Ammon's horn (tissue), 1 donor: Measurements from ENCODE around the gene JAG1.

Source experiments
- DNase-seq: peaks from one replicate; pipeline ENCODE4 v3.0.0-alpha.2; 2016; ENCODE audit warnings: low spot score

The JAG1 gene

DNA sequence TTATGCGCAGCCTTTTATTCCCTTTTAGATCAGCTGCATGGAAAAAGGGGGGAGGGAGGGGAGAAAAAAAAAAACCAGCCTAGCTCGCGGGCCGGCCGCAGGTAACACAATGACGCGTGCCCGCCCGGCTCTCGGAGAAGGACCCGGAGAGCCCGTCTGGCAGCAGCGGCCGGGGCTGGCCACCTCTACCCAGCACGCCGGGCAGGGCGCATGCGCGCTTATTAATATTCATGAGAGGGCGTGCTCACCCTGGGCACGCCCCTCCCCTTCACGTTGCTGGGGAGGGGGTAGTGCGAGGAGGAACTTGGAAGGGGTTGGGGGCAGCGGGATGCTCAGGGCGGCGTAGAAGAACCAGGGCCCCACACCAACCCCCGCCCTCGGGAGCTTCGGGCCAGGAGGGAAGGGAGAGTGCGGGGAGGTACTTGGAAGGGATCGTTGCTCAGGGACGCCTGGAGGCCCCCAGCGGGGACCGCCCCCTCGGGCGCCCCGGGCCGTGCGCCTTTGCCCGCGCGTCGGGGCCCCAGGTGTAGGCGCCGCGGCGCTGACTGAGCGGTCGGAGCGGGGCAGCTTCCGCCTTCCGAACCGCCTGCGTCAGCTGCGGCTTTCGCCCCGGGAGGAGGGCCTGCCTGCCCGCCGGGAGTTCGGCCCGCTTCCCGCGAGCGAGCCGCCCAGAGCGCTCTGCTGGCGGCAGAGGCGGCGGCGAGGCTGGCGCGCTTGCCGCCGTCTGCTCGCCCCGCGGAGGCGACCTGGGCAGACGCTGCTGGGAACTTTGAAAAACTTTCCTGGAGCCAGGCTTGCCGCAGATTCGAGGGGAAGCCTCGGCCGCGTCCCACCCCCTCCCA, at the start of gene JAG1:
Gene JAG1 (minus strand): TSS at position 158 of the 842 bp plus-strand sequence. CDS start 469 bp downstream, outside the sequence.
- peak; percentile 96 for DNase-seq

DNA sequence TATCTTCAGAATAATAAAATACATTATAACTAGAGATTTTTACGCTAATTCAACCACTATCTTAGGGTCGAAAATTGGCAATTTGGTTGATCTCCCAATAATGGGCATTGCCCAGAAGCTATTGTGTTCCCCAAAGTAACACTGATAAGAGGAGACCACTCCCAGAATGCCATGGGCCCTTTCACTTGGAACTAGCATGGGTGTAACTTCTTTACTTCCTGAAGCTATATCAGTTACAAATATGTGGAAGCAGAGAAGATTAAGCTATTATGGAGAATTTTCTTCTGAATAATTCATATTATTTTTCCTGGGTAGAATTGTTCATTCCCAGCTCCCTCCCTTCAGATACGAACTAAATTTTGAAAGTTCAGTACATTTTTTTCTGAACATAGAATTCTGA, 48.2 kb upstream of the JAG1 start:
- DNase-seq = no peak

DNA sequence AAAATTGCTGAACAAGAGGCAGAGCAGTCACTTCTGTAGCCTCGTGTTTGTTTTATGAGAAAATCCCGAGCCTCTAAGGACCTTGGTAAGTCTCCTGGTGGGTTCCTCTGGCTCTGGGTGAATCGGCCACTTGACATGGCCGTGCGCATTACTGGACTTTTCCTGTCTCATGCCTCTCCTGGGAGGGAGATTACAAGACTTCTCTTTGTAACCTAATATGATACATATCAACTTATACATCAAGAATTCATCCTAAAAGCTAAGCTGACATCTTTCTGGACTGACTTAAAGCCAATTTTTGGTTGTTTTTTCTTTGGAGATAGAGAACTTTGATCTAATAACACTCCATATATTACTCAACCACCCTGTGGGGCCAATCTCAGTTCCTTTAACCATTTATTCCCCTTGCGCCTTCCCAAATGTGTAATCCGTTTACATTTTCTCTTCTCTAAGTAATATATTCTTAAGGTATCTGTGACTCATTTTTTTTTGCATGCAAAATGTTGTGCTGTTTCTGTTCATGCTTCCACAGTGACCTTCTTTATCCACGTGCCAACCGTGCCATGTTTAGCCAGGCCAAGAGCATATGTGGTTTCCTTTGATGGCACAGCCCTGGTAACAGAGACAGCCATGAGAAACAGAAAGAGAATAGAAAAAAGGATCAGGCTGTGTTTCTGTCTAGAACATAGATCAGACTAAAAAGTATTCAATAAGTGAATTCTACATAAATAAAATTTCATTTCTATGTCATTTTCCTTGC, 47.5 kb upstream of the JAG1 start:
- DNase-seq = no peak

DNA sequence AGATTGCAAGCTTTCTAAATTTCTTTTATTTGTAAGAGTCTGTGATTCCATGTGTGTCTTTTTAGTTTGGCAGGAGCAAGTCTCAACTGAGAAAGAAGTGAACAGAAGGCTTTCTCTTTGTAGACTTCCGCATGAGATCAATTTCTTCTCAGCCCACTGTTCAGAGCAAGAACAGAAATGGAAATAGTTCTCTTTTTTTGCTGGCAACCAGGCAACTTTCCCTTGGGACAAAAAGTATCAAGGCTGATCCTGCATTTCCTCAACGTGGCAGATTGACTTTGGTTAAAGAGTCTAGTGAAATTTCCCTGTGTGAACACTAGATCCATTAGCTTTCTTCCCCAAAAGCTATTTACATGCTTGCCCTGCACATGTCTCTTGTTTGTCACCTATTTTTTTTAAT, 46.8 kb upstream of the JAG1 start:
- DNase-seq = no peak

DNA sequence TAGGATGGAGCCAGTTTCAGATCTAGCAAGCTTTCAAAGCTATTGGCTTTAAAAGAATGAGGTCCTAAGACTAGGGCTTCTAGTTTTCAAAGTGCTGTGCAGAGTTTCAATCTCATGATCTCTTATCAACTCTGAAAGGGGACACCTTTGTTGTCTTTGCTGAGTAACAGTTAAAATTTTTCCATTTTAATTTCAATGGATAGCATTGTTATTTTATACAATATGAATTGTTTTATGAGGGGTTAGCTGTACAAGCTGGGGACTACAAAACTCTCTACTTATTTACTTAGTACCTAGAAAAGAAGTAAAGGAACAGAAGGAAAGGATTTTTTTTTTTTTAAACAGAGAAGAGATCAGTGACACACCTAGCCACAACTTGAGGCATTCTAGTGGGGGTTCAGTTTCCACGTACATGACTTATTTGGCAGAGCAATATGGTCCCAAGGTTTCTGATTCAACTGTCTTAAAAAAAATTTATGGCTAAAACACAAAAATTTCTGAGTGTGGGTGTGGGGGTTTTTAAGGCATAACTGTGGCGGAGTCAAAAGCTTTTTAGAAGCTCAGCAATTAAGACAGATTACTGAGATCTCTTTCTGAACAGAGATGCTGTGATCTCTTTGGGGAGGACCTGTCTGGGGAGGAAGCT, 46.1 kb upstream of the JAG1 start:
- DNase-seq = no peak

DNA sequence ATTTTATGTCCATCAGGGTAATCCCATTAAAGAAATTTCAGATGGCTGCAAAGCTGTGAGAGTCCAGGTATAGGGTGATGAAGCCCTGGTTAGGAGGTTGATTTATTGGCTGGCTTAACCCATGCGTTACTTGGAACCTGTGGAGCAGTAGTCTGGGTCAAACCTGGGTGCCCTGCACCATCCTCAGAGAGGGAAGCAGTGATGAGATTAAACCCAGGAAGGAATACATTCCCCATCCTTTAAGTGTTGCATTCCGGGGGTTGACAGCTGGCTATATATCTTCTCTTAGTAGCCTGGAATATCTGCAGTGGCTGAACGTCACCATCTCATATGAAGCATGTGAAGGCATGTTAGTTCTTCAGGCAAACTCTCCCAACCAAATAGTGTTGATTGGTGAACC, 44.9 kb upstream of the JAG1 start:
- DNase-seq = no peak

DNA sequence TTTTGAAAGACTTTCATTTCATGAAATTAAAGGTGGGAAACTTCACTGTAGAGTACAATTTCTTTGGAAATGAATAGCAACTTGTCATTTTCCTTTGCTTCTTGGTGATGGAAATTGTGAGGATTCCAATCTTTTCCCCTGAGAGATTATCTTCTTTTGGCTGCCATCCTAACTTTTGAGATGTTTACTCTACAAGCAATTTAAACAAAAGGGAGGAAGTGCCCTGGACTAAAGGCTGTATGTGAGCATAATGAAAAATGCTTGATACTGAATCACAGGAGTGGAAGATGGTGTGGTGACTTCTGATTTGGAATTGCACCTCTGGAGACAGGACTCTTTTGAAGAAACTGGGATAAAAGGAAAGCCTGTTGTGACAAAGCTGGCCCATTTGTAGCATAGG, 43.1 kb upstream of the JAG1 start:
- DNase-seq = no peak

DNA sequence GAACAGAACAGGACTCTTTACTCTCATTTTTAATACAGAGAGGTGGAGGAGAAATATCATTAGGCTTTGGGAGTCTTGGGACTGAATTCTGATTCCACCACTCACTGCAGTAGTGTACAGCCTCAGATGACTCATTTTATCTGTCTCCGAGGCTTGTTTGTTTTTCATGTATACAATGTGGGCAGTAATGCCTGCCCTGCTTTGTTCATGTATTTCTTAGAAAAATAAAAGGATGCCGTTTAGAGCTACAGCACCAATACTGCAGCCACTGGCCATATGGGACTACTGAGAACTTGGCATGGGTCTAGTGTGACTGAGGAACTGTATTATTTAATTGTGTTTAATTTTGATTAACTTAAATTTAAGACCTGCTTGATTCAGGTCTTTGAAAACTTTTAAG, 41.2 kb upstream of the JAG1 start:
- DNase-seq = no peak

DNA sequence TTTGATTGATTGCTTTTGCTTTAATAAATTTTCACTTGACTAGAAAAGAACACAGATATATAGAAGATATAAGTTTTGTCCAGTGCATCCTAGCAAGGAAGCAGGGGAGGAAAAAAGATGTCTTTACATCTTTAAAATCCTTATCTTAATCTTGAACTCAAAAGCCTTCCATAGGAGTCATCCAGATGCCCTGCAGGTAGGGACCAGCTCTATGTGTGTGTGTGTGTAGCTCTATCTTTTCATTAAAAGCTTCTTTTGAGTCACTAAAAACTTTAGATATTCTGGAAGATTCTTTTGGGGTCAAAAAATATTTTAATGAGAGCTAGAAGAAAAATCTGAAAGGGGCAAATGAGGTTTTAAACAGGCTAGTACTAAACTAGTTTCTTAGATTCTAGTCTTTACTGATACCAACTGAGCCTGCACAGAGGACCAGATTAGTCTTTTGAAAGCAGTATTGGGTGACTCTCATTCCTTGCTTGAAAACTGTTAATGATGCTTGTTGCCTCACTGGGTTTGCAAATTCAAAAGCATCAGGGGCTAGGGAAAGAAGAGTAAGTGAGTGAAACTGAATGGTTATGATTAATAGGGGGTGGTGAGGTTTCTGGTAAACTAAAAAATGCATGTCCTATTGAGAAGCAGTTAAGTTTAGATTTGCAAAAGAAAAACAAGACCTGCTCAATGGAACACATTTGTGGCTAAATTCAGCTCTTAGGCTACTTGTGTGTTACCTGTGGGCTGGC, 40.6 kb upstream of the JAG1 start:
- no peak for DNase-seq

DNA sequence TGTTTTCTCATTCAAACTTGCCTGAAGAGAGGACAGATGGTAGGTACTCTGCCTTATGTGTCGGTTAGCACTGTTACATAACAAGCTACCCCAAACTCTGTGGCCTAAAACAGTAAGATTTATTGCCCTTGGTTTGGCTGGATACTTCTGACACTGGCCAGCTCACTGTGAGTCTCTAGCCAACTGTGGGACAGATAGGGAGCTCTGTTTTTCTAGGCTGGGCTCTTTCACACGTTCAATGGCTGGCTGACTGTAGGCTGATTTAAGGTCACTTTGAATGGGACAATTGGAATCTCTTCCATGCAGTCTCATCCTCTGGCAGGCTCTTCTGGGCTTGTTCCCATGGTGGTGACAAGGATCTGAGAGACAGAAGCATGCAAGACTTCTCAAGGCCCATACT, 39.4 kb upstream of the JAG1 start:
- no peak for DNase-seq

DNA sequence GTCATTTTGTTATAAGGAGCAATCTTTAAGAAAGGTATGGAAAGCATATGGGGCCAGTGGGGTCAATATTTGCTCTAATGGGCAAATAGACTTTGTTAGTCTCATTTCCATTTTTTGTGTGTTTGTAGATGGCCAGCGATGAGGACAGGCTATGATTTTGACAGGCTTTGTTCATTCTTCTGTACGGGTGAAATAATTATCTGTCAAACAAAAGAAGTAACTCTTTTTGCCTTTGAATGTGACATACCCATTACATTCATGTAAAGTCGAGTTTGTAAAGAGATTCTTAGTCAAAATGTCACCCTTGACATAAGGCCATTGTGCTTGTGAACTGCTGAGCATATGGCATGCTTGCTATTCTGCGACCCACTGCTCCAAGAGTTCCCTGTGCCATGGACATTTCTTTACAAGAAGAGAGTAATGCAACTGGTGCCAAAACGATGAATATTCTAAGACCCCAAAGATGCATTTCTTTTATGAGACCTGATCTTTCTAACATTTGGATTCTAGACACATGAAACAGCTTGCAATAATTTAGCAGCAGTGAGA, 38.2 kb upstream of the JAG1 start:
- no peak for DNase-seq

DNA sequence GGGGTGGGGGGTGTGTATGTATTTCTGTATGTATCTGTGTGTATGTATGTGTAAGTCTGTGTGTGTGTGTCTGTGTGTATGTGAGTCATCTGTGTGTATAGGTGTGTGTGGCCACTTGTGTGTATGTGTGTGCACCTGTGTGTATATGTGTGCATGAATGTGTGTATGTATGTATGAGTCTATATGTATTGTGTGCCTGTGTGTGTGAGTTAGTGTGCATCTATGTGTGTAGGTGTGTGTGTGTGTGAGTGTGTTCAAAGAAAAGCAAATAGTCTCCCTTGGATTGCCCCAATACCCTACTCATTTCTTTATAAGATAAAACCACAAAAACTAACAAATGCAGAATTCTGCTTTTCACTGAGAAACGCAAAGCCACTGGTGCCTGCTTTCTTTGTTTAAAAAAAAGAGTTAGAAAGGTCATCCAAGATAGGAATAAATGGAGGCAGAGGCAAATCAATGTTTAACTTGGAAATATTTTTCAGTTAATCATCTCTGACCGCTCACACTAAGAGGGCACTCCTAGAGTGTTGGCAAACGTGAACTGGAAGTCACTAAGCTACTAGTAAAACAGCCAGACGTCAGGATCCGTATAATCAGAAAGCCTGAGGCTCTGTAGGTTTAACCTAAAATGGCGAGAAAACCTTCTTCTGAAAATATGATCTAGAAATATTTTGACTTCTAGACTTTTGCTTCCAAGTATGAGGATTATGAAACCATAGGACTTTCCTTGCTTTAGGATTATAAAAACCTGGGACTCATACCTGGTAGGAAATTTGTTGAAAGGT, 37.4 kb upstream of the JAG1 start:
- DNase-seq = no peak

DNA sequence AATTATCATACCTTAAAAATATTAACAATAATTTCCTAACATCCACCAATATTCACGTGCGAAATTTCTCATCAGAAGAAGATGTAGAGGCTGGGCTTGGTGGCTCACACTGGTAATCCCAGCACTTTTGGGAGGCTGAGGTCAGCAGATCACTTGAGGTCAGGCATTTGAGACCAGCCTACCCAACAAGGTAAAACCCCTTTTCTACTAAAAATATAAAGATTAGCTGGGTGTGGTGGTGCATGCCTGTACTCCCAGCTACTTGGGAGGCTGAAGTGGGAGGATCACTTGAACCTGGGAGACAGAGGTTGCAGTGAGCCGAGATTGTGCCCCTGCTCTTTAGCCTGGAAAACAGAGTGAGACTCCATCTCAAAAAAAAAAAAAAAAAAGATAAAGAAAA, 36.1 kb upstream of the JAG1 start:
- DNase-seq = no peak

DNA sequence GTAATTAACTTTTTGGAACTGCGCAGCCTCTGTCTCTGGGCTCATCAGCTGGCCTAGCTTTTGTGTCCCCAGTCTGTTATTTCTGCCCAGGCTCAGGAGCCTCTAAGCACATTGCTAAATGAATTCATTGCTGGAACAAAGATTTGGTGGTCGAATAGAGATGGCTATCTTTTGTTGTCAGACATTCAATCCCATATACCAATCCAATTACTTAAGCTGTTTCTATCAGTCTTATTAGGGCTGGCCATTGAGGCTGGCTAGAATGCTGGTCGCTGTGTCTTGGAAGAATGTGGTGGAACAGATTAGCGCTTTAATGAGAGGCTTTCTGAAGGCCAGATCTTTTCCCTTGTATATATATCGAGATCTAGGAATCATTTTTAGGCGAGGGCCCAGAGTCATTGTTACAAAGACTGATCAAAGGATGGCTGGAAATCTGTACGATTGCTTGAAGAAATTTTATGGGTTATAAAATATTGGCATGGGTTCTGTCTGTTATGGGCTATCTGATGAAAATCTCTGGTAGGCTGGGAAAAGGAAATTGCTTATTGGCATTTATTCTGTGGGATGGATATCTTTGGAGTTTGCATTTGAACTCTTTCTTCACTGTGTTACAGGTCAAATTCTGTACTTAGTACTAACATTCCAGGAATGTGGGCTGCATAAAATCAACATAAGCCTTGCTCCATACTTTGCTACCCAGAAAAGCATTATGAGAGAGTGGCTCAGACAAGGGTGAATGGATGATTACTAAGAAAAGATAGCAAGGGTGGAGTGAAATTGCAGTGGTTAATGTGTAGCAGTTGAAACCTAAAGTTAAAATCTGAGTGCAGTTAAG, 34.8 kb upstream of the JAG1 start:
- DNase-seq = no peak

DNA sequence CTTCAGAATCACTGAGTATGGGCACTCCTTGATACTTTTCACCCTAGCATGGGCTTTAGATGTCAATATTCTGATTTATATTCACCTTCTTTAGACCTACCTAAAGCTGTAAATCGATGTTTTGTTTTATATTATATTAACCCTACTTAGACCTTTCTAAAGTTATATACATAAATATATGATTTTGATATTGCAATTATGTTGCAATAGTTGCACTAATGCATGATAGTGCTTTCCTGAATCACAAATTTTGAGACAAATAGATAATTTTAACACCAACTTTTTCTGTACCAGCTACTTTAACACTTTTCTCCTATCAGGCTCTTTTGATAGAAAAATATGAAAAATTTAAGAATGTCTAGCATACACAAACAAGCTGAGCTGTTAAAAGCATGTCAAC, 34.0 kb upstream of the JAG1 start:
- DNase-seq = no peak

DNA sequence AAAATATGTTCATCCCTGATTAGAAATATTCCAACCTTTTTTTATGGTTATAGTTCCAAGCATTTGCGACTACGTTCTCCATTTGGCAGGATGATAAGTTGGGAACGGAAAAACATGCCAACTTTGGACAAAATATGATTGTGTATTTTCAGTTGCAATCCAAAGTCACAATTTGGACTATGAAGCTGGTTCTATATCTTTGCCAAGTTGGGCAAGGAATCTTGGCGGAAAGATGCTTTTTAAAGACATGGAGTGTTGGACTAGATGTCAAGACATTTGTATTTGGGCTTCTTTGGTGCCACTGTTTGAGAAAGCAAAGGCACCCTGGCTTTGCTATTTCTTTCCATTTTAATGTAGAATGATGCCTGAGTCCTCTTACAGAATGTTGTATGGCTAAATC, 33.3 kb upstream of the JAG1 start:
- DNase-seq = no peak

DNA sequence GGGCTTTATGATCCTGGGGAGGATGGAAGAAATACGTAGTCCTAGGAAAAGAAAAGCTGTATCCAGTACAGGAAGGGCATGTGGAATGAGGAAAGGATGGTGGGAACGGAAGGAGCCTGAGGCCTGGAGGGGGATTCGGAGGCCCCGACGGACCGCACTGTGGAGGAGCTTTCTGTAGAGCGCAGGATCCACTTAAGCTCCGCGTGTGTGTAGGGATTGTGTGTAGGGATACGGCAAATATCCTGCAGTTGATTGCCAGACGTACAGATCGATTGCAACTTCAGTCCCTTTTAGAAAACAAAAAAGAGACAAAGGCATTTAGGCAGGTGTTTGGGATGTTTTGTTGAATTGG, 32.6 kb upstream of the JAG1 start:
- DNase-seq = no peak

DNA sequence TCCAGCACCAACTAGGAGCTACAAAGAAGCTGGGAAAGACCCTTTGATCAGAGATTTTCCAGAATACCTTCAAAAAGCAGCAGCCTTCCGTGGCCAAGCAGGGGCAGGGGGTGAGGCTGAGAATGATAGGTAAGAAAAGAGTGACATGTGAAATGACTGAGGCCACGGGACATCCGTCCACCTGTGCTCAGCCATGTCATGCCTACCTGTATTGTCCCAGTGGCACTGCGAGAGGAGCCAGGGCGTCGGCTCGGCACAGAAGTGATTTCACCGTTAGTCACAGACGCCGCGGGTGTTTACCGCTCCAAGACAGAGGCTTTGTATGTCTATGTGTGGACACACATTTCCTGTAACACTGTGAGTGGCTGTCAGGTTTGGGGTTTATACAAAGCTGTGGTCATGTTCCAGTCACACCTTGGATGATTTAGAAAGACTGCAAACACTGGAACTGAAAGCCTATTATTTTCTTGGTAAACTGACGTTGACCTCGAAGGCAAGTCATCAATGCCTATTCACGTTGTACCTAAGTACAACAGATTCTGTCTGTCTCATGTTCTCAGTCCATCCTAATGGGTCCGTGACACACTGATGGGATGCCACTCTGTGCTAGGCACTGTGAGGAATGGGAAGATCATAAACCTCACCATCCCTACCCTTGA, 32.1 kb upstream of the JAG1 start:
- DNase-seq = no peak

DNA sequence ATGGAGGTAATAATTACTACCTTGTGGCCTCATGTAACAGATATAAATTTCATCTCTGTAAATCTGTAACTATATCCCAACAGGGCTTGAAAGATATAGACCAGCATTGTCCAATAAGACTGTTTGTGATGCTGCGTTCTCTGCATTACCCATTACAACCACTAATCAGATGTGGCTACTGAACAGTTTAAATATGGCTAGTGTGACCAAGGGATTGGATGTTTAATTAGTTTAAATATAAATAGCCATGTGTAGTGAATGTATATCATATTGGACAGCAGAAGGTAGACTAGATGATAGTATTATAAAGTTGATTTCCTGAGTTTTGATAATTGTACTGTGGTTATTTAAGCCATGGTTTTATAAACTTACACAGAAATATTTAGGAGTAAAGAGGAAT, 27.8 kb upstream of the JAG1 start:
- no peak for DNase-seq

DNA sequence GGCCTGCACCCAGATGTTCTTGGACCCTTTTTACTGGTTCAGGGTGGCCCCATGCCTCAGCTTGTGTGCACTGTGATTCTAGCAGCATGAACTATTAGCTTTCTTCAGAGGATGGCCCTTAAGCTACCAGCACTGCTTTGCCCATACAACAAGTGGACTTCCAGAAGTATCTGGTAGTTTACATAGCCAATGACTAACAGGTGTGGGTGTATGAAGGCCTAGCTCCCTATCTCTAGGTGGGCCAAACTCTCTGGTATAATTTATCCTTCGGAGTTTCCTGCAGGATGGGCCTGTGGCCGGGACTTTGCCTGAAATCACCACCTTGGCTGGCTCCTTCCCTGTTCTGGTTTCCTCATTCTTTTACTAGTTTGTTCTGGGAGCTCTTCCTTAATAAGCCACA, 26.1 kb upstream of the JAG1 start:
- DNase-seq = no peak
